Pons (tissue), 1 donor: Measurements from ENCODE around the gene NOL8.

Experiments
- DNase-seq: peaks from one replicate; pipeline ENCODE4 v3.0.0-alpha.2; 2016; ENCODE audit warnings: low spot score

Gene NOL8

DNA sequence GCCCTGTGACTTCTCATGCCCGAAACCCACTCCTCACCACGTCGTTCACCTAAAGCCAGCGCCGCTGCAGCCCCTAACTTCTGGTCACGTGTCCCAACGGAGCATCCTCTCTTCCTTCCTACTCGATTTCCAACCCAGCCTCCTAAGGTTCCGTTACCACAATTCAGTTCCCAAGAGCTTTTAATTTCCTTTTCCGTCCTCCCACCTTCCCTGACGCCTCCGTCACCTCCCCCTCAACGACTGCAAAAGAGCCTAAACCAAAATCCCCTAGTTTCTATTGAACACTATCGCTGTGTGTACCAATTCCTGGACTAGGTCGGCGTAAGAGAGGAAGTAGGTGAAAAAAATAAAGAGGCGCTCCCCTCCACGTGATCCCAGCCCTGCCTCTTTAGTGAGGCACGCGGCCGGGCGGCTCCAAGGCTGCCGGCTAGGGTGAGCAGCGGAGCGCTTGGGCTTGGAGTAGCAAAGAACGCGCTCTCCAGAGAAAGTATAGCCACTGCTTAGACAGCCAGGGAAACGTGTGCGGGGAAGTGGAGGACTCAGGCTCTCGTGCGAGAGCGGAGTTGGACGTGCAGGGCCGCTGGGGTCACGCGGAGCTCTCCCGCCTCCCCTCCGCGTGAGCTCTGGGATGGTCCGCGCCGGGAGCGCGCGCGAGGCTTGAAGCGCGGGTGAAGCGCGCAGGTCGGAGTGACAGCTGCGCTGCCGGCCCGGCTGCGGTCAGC lies at the start of gene NOL8, which contains the start of gene CENPP:
Gene NOL8 (minus strand): TSS at position 82 of the 722 bp plus-strand sequence. CDS start 1,189 bp downstream, outside the sequence.
Gene CENPP (plus strand): TSS at position 685 of the 722 bp plus-strand sequence.
- DNase-seq: peak; percentile 94

GRCh38 chr9:92373167-92373566 lies 48.0 kb upstream of the NOL8 start:
- no peak for DNase-seq

DNA sequence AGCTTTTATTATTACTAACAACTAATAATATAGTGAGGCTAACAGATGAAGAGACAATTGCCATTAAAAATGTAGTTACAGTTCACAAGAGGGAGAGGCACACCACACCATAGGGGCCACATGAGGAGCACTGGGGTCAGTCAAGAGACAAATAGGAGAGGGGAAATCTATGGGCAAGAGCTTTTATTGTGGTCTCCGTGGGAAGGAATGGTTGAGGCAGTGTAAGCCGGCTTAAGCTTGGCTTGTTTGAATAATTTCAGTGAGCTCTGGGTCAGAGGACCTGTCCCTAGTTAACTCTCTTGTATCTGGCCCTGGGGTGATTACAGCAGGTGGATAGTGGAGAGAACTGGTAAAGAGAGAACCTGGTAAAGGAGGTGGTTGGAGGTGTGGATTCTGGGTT lies 43.9 kb upstream of the NOL8 start:
- DNase-seq: no peak

DNA sequence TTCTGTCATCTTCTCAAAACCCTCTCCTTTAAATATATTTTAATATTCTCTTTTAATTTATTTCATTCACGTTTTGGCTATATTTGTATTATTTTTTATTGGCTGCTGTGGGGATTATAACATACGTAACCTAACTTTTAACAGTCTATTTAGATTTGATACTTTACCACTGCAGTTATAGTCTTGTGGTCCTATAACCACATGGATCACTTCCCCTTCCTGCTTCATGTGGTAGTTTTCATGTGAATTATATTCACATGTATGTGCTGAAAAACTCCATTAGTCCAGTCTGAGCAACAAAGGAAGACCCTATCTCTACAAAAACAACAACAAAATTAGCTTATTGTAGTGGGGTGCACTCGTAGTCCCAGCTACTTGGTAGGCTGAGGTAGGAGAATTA lies 34.9 kb upstream of the NOL8 start:
- DNase-seq: no peak

DNA sequence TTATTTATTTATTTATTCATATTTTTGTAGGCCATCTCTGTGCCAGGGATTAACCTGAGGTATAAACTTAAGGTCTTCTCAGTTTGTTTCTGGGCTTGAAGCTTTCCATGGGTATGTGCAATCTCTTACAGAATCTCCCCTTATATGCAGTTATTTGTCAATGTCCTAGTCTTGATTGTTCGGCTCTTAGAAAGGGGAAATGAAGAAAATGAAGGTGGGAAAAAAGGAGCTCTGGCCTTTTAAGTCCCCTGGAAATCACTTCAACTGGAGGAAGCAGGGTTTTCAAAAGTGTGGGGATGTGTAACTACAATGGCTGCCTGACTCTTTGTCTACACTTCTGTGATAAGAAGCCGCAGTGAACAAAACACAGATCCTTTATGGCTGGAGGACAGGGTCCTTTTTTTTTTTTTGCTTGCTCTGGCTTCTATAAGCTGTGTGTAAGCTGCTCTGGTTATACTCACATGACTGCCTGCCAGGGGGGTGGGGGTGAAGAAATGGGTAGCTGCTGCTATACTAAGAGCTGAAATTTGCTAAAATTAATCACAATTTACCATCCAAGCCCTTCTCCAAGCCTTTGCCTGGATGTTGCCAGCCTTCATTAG lies 34.3 kb upstream of the NOL8 start:
- no peak for DNase-seq

DNA sequence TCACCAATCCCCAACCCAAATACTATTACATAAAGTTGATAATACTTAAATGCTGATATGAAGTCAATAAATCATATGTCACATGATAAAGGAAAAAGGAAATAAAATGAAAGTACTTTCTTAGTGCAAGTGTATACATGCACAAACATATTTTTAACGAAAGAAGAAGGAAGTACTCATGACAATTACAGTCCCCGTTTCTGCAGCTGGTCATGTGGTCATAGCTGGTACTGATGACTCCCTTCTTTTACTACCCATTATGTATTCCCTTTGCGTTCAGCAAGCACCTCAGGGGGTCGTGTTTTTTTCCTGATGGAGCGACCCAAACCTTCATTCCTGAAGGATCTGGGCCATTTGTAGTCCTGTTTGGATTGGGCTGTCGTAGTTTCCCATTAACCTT lies 27.9 kb upstream of the NOL8 start:
- no peak for DNase-seq

DNA sequence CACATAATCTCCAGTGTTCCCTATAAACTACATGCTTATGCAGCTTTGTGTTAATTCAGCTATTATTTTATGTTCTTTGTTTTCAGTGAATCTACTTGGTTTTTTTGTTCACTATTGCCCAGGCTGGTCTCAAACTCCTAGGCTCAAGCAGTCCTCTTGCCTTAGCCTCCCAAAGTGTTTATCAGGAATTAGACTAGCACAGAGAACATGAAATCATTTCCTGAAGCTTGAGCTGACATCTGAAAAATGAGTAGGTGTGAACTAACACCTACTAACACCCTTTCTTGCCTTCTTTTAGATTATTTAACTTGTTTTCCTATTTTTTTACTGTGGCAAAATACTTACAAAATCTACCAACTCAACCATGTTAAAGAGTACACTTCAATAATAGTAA lies 25.6 kb upstream of the NOL8 start:
- no peak for DNase-seq

- no peak for DNase-seq
Measured at GRCh38 chr9:92349771-92350739, 24.9 kb upstream of the NOL8 start.

GRCh38 chr9:92345582-92345981 lies 20.4 kb upstream of the NOL8 start:
- DNase-seq: no peak

DNA sequence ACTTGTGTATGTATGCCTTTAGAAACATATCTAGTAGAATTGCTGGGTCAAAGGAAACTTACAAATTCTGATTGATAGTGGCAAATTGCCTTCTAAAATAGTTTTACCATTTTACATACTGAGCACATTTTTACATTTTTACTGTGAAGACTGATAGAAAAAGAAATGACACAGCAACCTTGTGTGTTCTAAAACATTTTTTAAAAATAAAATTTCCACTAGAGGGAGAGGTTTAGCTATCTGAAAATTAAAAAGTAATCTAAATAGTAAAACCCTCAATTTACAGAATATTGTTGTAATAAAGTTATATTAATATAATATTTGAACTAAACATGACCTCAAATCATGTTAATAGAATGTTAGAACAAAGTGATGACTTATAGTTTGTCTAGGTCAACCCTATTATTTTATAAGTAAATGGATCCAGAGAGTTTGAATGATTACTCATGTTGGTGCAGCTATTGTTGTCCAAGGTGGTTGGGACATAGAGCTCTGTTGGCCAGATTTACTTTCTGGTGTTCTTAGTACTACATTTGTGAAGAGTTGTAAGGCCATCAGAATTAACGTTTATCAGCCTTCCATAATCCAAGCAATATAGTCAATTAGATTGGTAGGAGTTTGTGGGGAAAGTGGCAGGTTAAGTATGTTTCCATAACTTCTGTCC lies 17.8 kb upstream of the NOL8 start:
- DNase-seq: no peak

DNA sequence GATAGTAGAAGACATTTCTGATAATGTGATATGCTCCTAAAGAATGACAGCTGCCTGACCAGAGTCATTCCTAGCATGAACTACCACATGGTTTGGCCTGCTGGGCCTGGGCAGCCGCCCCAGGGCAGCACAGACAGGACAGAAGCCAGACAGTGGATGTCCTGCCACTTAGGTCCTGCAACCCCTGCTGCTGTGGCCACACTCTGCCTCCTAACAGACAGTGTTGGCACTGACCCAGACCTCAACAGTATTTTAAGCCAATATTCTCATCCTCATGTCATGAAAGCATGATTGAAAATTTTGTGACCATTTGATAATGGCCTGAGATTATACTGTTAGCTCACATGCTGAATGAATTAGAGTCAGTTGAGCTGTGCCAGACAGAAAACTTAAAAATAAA lies 16.4 kb upstream of the NOL8 start:
- DNase-seq: no peak

DNA sequence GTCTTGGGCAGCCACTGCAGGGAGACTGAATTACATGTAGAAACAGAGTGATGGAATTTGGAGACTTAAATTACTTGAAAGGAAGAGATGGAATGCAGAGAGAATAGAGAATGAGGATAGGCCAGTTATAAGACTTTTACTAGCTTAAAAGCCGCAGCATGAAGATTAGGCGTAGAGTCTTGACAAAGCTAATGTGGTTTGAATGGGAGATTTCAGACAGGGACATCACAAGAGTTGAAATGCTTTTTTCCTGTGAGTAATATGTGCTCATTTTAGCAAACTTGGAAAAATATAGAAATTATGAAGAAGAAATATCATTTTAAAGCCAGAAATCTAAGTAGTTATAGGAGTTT lies 8.1 kb upstream of the NOL8 start:
- no peak for DNase-seq

DNA sequence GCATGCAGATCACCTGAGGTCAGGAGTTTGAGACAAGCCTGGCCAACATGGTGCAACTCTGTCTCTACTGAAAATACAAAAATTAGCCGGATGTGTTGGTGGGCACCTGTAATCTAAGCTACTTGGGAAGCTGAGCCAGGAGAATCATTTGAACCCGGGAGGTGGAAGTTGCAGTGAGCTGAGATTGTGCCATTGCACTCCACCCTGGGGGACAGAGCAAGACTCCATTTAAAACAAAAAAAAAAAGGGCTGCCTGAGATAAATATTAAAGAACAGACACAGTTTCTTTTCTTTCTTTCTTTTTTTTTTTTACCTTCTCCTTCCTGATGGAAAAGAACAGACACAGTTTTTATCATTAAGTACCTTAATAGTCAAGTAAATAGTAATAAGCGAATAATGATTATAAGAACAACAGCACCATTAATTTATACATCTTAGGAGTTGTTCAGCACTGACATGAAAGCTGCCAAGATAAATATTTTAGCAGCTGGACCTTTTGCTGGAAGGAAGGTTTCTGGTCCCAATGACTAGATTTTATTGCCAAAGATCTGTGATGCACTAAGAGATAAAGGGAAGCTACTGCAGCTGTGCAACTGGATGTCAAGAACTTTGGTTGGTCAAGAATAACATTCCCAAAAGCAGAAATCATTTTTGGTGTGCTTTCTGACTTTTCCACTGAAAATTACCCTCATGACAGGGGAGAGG lies 7.6 kb upstream of the NOL8 start:
- DNase-seq: no peak

DNA sequence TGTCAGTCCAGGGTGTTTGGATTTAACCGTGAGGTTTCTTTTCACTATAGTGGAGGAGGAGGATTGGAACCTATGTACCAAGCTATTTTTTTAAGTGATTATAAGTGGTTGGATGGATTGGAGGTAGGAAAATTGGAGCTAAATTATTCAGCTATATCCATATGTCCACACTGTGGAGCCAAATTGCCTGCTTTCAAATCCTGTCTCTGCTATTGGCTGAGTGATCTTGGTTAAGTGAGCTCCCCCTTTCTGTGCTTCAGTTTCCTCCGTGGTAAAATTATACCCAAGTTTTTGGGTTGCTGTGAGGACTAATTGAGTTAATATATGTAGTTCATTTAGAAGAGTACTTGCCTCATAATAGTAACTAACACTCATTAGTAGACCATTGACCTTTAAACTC lies 3.1 kb upstream of the NOL8 start:
- peak; percentile 24 for DNase-seq

- no peak for DNase-seq
Measured at GRCh38 chr9:92327283-92327850, 2.2 kb upstream of the NOL8 start.

- peak; percentile 23 for DNase-seq
Measured at GRCh38 chr9:92325991-92326500, 896 bp upstream of the NOL8 start.

- peak; percentile 11 for DNase-seq
Measured at GRCh38 chr9:92324889-92325268, 271 bp downstream of the NOL8 start.

- no peak for DNase-seq
Measured at GRCh38 chr9:92324431-92324830, 719 bp downstream of the NOL8 start.

- DNase-seq: no peak
Measured at GRCh38 chr9:92315456-92315855, 9.7 kb downstream of the NOL8 start.

GRCh38 chr9:92313624-92314012 lies 11.5 kb downstream of the NOL8 start:
- no peak for DNase-seq
